Left renal cortex interstitium (tissue), 4 donors: ENCODE results near the gene SH3PXD2A. TPM values are rescaled to one million over a fixed set of nuclear protein-coding genes. Genes with fewer than 3 reads are reported as not detected.

ENCODE experiments used
- DNase-seq, 4 donors: peaks; one replicate each; pipeline ENCODE4 v3.0.0-alpha.2; 2013; ENCODE audit warnings: low read depth in 4 of 4, low spot score in 2 of 4, missing footprints in 1 of 4
- polyA plus RNA-seq, 4 donors: library from polyadenylated mRNA; unstranded; fragments of 120-200 nt; gene quantifications; one replicate each; pipeline ENCODE4 v1.2.1, GENCODE V29; 2013; ENCODE audit not compliant: insufficient read length in 4 of 4

Gene SH3PXD2A
- polyA plus RNA-seq, 4 donors, result 27.6 to 35.5 (median 29.4) TPM

DNA sequence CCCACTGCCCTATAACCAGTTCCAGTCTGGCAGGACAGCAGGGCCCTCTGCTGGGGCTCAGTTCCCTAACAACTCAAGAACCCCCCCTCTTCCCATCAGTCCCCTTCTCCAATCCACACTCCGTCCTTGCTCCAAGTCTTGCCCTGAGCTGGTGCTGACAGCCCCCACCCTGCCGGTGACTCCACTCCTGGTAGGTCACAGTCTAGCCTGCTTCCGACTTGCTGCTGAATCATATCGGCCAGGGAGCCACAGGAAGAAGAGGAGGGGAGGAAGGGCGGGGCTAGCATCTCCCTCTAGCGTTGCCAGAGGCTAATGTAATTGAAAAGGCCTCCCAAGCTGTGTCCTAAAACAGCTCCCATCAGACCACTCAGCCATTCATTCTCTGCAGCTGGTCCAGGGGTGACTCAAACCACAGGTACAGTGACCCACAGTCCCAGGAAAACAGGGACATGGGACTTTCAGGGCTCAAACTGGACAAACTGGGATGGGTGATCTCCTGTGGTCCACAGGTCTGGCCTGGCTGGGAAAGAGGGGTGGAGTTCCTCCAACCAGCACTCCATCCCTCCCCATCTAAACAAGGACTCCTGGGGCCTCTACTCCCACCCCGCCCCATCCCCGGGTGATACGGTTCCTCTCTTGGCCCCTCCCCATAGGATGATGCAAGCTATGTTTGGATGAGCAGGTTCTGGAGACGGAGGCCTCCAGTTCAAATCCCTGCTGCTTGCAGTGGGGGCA, 158.8 kb downstream of the SH3PXD2A start:
- no peak for DNase-seq

- DNase-seq, result no peak
Measured at GRCh38 chr10:103696094-103696410, 159.3 kb downstream of the SH3PXD2A start.

GRCh38 chr10:103695584-103696005, 159.8 kb downstream of the SH3PXD2A start:
- DNase-seq, result no peak

DNA sequence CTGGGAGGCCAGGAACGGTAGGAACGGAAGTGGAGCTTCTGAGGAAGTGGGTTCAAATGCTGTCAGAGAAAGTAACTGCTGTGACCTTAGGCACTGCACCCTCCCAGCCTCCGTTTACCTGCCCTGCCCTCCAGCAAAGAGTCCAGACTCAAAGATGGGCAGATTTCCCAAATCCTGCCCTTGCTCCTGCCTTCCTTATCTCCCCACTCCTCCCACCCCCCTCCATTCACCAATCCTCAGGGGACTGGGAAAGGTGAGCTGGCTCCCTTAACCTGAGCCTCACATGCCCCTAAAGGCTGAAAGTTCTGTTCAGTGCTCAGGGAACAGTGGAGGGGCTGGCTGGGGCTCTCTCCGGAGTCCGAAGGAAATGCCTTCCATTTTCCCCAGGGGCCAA, 161.6 kb downstream of the SH3PXD2A start:
- DNase-seq, result no peak

GRCh38 chr10:103692952-103693811, 162.2 kb downstream of the SH3PXD2A start:
- DNase-seq, result no peak

- DNase-seq, result no peak
Measured at GRCh38 chr10:103692436-103692951, 162.9 kb downstream of the SH3PXD2A start.

DNA sequence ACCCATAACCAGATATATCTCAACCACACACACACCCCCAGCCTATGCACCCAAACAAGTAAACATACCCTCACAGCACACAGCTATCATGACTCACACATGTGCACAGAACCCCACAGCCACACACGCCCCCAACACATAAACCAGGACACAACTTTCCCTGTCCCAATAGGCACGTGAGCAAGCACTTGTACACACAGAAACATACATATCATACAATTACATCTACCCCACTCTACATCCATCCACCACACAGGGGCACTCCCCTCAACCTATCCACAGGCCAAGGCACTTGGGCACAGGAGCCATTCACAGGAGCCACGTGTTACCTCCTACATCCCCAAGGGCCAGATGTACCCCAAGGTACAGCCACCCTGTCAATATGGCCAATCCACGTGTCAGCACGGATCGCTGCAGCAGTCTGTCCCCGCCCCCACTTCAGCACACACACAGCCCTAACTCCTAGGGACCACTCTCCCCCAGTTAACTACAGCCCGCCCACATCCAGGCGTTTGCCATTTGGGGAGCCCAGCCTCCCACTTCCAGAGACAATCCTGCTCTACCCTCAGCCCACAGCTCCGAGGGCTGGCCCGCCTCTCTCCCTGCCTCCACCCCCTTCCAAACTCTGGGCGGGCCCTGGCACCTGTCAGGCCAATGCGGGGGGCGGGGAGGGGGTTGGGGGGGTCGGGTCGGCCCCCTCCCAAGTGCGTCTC, 163.5 kb downstream of the SH3PXD2A start:
- DNase-seq, result no peak

- DNase-seq, result no peak
Measured at GRCh38 chr10:103691267-103691666, 164.1 kb downstream of the SH3PXD2A start.

- DNase-seq, result no peak
Measured at GRCh38 chr10:103690281-103690680, 165.1 kb downstream of the SH3PXD2A start.

- no peak for DNase-seq
Measured at GRCh38 chr10:103688491-103688890, 166.9 kb downstream of the SH3PXD2A start.

- no peak for DNase-seq
Measured at GRCh38 chr10:103687718-103688117, 167.7 kb downstream of the SH3PXD2A start.

DNA sequence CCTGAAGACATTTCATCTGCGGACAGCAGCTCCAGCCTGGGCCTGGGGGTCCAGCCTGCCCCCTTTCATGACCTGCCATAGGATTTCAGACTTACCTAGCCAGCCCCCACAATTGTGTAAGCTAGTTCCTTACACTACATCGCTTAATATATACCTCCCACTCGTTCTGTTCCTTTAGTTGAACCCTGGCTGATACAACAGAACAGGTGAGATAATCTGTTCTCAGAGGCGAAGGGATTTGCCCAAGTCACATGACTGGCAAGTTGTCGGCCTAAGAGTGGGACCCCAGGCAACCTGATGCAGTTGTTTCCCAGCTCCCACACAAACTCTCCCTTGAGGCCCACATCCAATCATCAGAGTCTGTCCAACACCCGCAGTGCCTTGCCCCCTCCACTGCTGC, 168.2 kb downstream of the SH3PXD2A start:
- DNase-seq, result no peak

DNA sequence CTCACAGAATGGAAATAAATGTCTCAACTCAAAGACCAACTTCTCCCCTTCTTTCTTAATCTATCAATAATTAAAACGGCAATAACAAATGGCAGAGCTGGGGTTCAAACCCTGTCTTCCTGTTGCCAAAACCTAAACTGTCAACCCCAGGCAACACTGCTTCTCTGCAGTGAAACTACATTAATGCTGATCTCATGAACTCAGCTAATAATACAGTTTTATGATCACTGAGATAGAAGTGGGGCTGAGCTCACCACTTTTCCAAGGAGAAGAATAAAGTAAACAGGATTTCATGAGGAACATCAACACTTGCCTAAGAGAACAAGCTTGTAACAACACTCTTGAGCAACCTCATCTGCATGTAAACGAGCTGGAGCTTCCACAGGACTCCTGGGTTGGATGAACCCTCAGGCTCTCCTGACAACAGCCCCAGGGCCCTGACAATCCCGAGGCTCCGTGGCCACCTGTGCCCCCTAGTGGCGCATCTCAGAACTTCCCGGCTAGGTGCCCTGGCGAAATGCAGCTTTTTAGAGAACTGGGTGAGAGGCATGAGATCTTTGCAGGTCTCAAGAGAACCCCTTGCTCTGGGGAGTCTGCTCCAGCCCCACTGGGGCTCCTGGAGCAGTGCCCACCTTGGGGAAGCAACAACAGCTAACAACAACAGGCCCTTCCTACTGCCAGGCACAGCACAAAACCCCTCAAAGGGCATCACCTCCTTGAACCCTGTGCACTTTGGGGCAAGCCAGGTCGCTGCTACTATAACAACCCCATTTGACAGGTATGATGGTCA, 169.3 kb downstream of the SH3PXD2A start:
- DNase-seq, result peak in 2 of 4 donors; percentile 42 to 53

DNA sequence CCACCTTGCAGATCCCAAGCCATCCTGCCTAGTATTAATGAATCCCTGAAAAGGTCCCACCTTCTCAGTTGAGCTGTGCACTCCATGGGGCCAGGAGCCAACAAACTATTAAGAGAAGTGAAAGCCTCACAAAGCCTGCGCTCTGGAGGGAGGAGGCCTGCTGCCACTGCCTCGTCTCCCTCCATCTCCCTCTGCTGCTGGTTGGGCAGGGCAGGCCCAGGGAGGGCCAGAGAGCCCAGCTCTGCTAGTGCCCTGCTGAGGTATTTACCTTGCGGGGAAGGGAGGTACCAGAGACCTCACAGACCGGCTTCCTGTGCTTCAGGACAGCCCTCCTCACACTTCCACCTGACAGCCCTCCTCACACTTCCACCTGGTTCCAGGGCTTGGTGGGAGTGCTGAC, 171.5 kb downstream of the SH3PXD2A start:
- no peak for DNase-seq

- no peak for DNase-seq
Measured at GRCh38 chr10:103682631-103683030, 172.7 kb downstream of the SH3PXD2A start.

GRCh38 chr10:103681617-103682399, 173.6 kb downstream of the SH3PXD2A start:
- no peak for DNase-seq

DNA sequence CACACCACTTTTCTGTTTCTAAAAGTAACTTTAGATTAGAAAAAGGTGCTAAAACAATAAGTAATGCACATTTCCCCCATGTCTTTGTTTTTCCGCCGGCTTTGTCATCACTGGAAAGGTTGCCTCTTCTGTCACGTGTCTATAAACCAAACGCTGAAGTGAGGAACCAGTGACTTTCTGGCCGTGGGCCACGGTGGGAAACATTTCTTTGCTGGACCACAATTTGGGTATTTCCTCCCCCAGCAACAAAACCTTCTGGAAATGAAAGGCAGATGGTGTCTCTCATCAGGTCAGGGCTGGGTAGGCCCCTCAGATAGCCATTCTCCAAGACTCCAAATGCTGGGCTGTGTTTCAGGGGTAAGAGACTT, 174.5 kb downstream of the SH3PXD2A start:
- no peak for DNase-seq

- DNase-seq, result no peak
Measured at GRCh38 chr10:103679096-103679790, 176.1 kb downstream of the SH3PXD2A start.

DNA sequence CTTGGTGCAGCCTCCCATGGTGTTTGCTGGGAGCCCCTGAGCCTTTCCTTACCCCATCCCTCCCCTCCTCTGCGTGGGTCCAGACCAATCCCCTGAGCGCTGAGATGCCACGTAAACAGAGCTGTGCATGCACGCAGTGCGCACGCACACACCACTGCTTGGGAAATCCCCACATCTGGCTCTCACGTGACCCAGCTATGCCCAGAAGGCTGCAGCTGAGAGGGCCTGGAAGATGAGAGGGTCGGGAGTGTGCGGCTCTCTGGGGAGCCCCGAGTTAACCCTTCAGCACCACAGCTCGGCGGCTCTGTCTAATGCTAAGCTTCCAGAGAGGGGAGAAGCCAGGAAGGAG, 177.2 kb downstream of the SH3PXD2A start:
- DNase-seq, result peak in 1 of 4 donors; percentile 63
